Mesodermal cell (in vitro differentiated cells): Measurements from ENCODE around the gene MAZ.
"Not testable (repeated sequence)": the region's sequence is repeated elsewhere in the genome, so short reads cannot be mapped to it uniquely, and the experiment has no call there.

Experiments
- H3K27ac ChIP-seq: 2 replicates; pipeline ENCODE4 v1.7.0; 2013; ENCODE audit warnings: mild to moderate bottlenecking, low read depth, low read length, moderate library complexity; ENCODE audit not compliant: severe bottlenecking
- H3K36me3 ChIP-seq: 2 replicates; pipeline ENCODE4 v1.7.1; 2013; ENCODE audit warnings: mild to moderate bottlenecking, low read length, moderate library complexity; ENCODE audit not compliant: control insufficient read depth, insufficient read depth
- H3K4me1 ChIP-seq: one replicate; pipeline ENCODE4 v1.7.1; 2013; ENCODE audit warnings: mild to moderate bottlenecking, low read length; ENCODE audit not compliant: insufficient read depth, control insufficient read depth, poor library complexity, severe bottlenecking
- H3K4me3 ChIP-seq: 2 replicates; pipeline ENCODE4 v1.7.0; 2013; ENCODE audit warnings: low read length, control low read depth, mild to moderate bottlenecking; ENCODE audit not compliant: insufficient read depth, poor library complexity, severe bottlenecking; ENCODE audit errors: extremely low read depth
- H3K9me3 ChIP-seq: 2 replicates; pipeline ENCODE4 v1.7.1; 2013; ENCODE audit warnings: mild to moderate bottlenecking, low read length, moderate library complexity; ENCODE audit not compliant: control insufficient read depth
- WGBS, 2 experiments: methylation state at CpG; one replicate each; pipeline ENCODE4 v1.1.5; 2013; ENCODE audit warnings: missing lambda C conversion rate in 2 of 2; ENCODE audit not compliant: insufficient coverage in 2 of 2; 5-methylcytosine and 5-hydroxymethylcytosine counted together

MAZ gene

GRCh38 chr16:29767062-29767461 is 39.3 kb upstream of the MAZ start:
- Histone ChIP-seq H3K36me3 (no peaks in the 10 kb centered on the region), H3K4me1 (no peaks in the 10 kb centered on the region), H3K9me3 (no peaks in the 10 kb centered on the region), H3K4me3 (no peak overlapping the region), H3K27ac (no peak overlapping the region)
- WGBS, 2 experiments = 88% methylated on average over 2 of the region's 3 CpGs

GRCh38 chr16:29769507-29769906 is 36.8 kb upstream of the MAZ start:
- no peak overlapping the region for H3K27ac ChIP-seq
- H3K4me3 ChIP-seq = no peak overlapping the region
- no peaks in the 10 kb centered on the region for H3K36me3 ChIP-seq
- 75 to 85% methylated on average over 1 to 2 of the region's 2 CpGs for WGBS, 2 experiments
- H3K4me1 ChIP-seq = no peaks in the 10 kb centered on the region
- H3K9me3 ChIP-seq = no peaks in the 10 kb centered on the region

- 90 to 100% methylated on average over 3 to 4 of the region's 7 CpGs for WGBS, 2 experiments
- H3K36me3 ChIP-seq = no peaks in the 10 kb centered on the region
These were observed 35.9 kb upstream of the MAZ start for GRCh38 chr16:29770250-29770929.

GRCh38 chr16:29772330-29772729 is 34.0 kb upstream of the MAZ start:
- not testable (repeated sequence) for H3K4me1 ChIP-seq, H3K27ac ChIP-seq, H3K9me3 ChIP-seq, H3K36me3 ChIP-seq, H3K4me3 ChIP-seq
- WGBS, 2 experiments = 94 to 97% methylated on average over 7 of the region's 7 CpGs

More at GRCh38 chr16:29770250-29770929, 35.9 kb upstream of the MAZ start:
- Histone ChIP-seq H3K4me1 (no peaks in the 10 kb centered on the region), H3K4me3 (no peak overlapping the region), H3K9me3 (no peaks in the 10 kb centered on the region), H3K27ac (no peak overlapping the region)

- Histone ChIP-seq H3K4me1 (peaks cover 10% of the 10 kb centered on the region), H3K27ac (no peak overlapping the region), H3K4me3 (no peak overlapping the region), H3K36me3 (no peaks in the 10 kb centered on the region), H3K9me3 (no peaks in the 10 kb centered on the region)
- 90 to 94% methylated on average over 3 of the region's 5 CpGs for WGBS, 2 experiments
These were observed 31.6 kb upstream of the MAZ start for GRCh38 chr16:29774730-29775129.

- H3K27ac ChIP-seq = no peak overlapping the region
- H3K36me3 ChIP-seq = no peaks in the 10 kb centered on the region
- H3K4me3 ChIP-seq = no peak overlapping the region
- 74 to 91% methylated on average over 2 of the region's 4 CpGs for WGBS, 2 experiments
- no peaks in the 10 kb centered on the region for H3K9me3 ChIP-seq
- H3K4me1 ChIP-seq = peaks cover 12% of the 10 kb centered on the region
These were observed 30.5 kb upstream of the MAZ start for GRCh38 chr16:29775742-29776408.

- H3K36me3 ChIP-seq = no peaks in the 10 kb centered on the region
- H3K27ac ChIP-seq = no peak within 1 kb of the TSS
- H3K4me3 ChIP-seq = no peak within 1 kb of the TSS
- peaks cover 12% of the 10 kb centered on the region for H3K4me1 ChIP-seq
- 94 to 95% methylated on average over 6 to 7 of the region's 10 CpGs for WGBS, 2 experiments
- H3K9me3 ChIP-seq = no peaks in the 10 kb centered on the region
These were observed 28.6 kb upstream of the MAZ start, which contains the start of gene ZG16 for GRCh38 chr16:29777576-29778350. Gene ZG16 (plus strand): TSS chr16:29778256. CDS start chr16:29779267, 1,011 bp downstream.

GRCh38 chr16:29779474-29779873 is 26.9 kb upstream of the MAZ start:
- no peaks in the 10 kb centered on the region for H3K36me3 ChIP-seq
- peaks cover 12% of the 10 kb centered on the region for H3K4me1 ChIP-seq
- H3K9me3 ChIP-seq = no peaks in the 10 kb centered on the region
- 51 to 60% methylated on average over 5 to 10 of the region's 10 CpGs for WGBS, 2 experiments
- H3K27ac ChIP-seq = no peak overlapping the region
- no peak overlapping the region for H3K4me3 ChIP-seq

- 87 to 91% methylated on average over 8 to 10 of the region's 13 CpGs for WGBS, 2 experiments
- not testable (repeated sequence) for H3K9me3 ChIP-seq, H3K4me3 ChIP-seq, H3K4me1 ChIP-seq, H3K27ac ChIP-seq, H3K36me3 ChIP-seq
These were observed 23.0 kb upstream of the MAZ start for GRCh38 chr16:29783094-29783953.

GRCh38 chr16:29784157-29784556 is 22.2 kb upstream of the MAZ start:
- 88 to 89% methylated on average over 1 of the region's 2 CpGs for WGBS, 2 experiments
- no peaks in the 10 kb centered on the region for H3K36me3 ChIP-seq
- H3K4me3 ChIP-seq = no peak overlapping the region
- no peak overlapping the region for H3K27ac ChIP-seq
- H3K4me1 ChIP-seq = peaks cover 8% of the 10 kb centered on the region
- H3K9me3 ChIP-seq = no peaks in the 10 kb centered on the region
